Caco-2 (cell line): ENCODE results near the gene SHFL. TPM values are rescaled to one million over a fixed set of nuclear protein-coding genes. Genes with fewer than 3 reads are reported as not detected.

Experiments used
- BruUV-seq: library from RNA; stranded (reverse); fragments of 400-500 nt; replicated peaks from 2 replicates; lab custom pipeline; 2021; lab: Mats Ljungman, UMichigan
- CTCF ChIA-PET: fragments of 300-600 bp; sonication (Branson Sonifier 250); formaldehyde crosslinking; loops from one replicate; lab custom pipeline; 2022; ENCODE audit warnings: antibody characterized with exemption; lab: Charles Lee
- POLR2A ChIA-PET: fragments of 300-600 bp; sonication (Branson Sonifier 250); formaldehyde crosslinking; loops from one replicate; lab custom pipeline; 2022; ENCODE audit warnings: antibody characterized with exemption; lab: Charles Lee
- DNase-seq, 2 experiments: peaks; one replicate each; pipeline versions ENCODE4 v3.0.0 to v3.0.0-alpha.2; 2020 to 2022
- H3K27me3 ChIP-seq: replicated peaks from 2 replicates; pipeline ENCODE4 v1.6.0; 2011; ENCODE audit warnings: low read length; ENCODE audit not compliant: control insufficient read depth, insufficient read depth
- H3K36me3 ChIP-seq: 2 replicates; pipeline ENCODE4 v1.5.1; 2011; ENCODE audit warnings: low read length; ENCODE audit not compliant: control insufficient read depth, insufficient read depth
- H3K4me1 ChIP-seq: fragments of 250-450 bp; sonication (Bioruptor Pico); 2 replicates; pipeline ENCODE4 v1.5.1; 2020; ENCODE audit warnings: mild to moderate bottlenecking
- H3K4me3 ChIP-seq: 2 replicates; pipeline ENCODE4 v1.5.1; 2011; ENCODE audit warnings: low read depth, mild to moderate bottlenecking, control low read depth, low read length
- H3K9me3 ChIP-seq: fragments of 250-450 bp; sonication (Bioruptor Pico); 2 replicates; pipeline ENCODE4 v1.5.1; 2020; ENCODE audit warnings: mild to moderate bottlenecking, moderate library complexity
- H3K27ac Mint-ChIP-seq: one replicate; pipeline ENCODE4 v1.8.0; 2022; ENCODE audit warnings: mixed read lengths; ENCODE audit not compliant: unreplicated experiment
- H3K27me3 Mint-ChIP-seq: one replicate; pipeline ENCODE4 v1.8.0; 2022; ENCODE audit warnings: mixed read lengths; ENCODE audit not compliant: insufficient read depth, unreplicated experiment
- H3K36me3 Mint-ChIP-seq: one replicate; pipeline ENCODE4 v1.8.0; 2022; ENCODE audit warnings: mild to moderate bottlenecking, mixed read lengths; ENCODE audit not compliant: insufficient read depth, unreplicated experiment
- H3K4me1 Mint-ChIP-seq: one replicate; pipeline ENCODE4 v1.8.0; 2022; ENCODE audit warnings: low read depth, mixed read lengths; ENCODE audit not compliant: unreplicated experiment
- H3K4me3 Mint-ChIP-seq: one replicate; pipeline ENCODE4 v1.8.0; 2022; ENCODE audit warnings: mild to moderate bottlenecking, moderate library complexity, mixed read lengths; ENCODE audit not compliant: unreplicated experiment
- H3K9me3 Mint-ChIP-seq: one replicate; pipeline ENCODE4 v1.8.0; 2022; ENCODE audit warnings: mixed read lengths; ENCODE audit not compliant: unreplicated experiment
- intact Hi-C: fragments of 100-400 bp; cut with micrococcal nuclease; formaldehyde crosslinking; loops from one replicate; pipeline ENCODE4 v1.10.0; 2022; ENCODE audit not compliant: unreplicated experiment
- total RNA-seq: library from RNA; stranded (reverse); gene quantifications from 2 replicates; pipeline ENCODE4 v1.2.3, GENCODE V29; 2022
- TF ChIP-seq, protein P1 (sequence below), 2 experiments: fragments of 200-600 bp in 1 of 2; IDR thresholded peaks; 1 replicate in 1 of 2; 2 replicates in 1 of 2; pipeline versions ENCODE4 v1.5.1 to v1.8.0; 2011 to 2022; ENCODE audit warnings: antibody characterized with exemption in 1 of 2, control low read depth in 1 of 2, inconsistent platforms in 1 of 2, low read depth in 1 of 2, low read length in 1 of 2, mild to moderate bottlenecking in 1 of 2, moderate library complexity in 1 of 2; ENCODE audit not compliant: insufficient read depth in 1 of 2, severe bottlenecking in 1 of 2, unreplicated experiment in 1 of 2

Gene SHFL
- total RNA-seq, 1 experiment from 2014 or later: 6.2 TPM

DNA sequence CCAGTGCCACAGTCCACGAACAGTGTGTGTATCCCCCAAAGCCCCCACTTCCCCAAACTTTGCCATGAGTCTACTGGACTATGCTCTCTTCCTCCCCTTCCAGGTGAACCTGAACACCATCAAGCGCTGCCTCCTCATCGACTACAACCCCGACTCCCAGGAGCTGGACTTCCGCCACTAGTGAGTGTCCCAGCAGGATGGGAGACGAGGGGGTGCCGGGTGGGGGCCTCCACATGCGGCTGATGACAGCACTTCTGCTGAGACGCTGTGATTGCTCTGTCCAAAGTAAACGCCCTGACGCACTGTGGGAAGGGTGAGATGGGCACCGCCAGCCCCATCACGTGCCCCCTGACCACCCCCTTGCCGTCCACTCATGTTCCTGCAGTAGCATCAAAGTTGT, 23.4 kb downstream of the SHFL start:
- Mint-ChIP-seq H3K27me3 (no peaks in the 10 kb centered on the region), H3K36me3 (peaks cover 87% of the 10 kb centered on the region), H3K9me3 (no peaks in the 10 kb centered on the region), H3K27ac (no peak overlapping the region), H3K4me3 (no peak overlapping the region), H3K4me1 (peaks cover 11% of the 10 kb centered on the region)
- CTCF ChIA-PET: interaction anchor here (0.7 to 0.8 kb wide), 2 partner anchors 279 to 375 kb away, joined by 3 to 4 read pairs; no protein-coding TSS in a partner anchor
- DNase-seq: no peak
- Histone ChIP-seq H3K27me3 (no peaks in the 10 kb centered on the region), H3K4me3 (no peak overlapping the region), H3K9me3 (no peaks in the 10 kb centered on the region), H3K4me1 (no peaks in the 10 kb centered on the region; the same call in 1 of the 2 replicates), H3K36me3 (peaks cover 2% of the 10 kb centered on the region; the same call in 1 of the 2 replicates)
- TF ChIP-seq, protein P1, sequence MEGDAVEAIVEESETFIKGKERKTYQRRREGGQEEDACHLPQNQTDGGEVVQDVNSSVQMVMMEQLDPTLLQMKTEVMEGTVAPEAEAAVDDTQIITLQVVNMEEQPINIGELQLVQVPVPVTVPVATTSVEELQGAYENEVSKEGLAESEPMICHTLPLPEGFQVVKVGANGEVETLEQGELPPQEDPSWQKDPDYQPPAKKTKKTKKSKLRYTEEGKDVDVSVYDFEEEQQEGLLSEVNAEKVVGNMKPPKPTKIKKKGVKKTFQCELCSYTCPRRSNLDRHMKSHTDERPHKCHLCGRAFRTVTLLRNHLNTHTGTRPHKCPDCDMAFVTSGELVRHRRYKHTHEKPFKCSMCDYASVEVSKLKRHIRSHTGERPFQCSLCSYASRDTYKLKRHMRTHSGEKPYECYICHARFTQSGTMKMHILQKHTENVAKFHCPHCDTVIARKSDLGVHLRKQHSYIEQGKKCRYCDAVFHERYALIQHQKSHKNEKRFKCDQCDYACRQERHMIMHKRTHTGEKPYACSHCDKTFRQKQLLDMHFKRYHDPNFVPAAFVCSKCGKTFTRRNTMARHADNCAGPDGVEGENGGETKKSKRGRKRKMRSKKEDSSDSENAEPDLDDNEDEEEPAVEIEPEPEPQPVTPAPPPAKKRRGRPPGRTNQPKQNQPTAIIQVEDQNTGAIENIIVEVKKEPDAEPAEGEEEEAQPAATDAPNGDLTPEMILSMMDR (IDR thresholded peaks at IDR 0.05; ENCODE audit: insufficient read depth in 1 of 2, low read depth in 1 of 2, low read length in 1 of 2, severe bottlenecking in 1 of 2, unreplicated experiment in 1 of 2): no peak
- BruUV-seq: no TSS peak
- intact Hi-C loops: no loop called here
- POLR2A ChIA-PET: no interaction called here

DNA sequence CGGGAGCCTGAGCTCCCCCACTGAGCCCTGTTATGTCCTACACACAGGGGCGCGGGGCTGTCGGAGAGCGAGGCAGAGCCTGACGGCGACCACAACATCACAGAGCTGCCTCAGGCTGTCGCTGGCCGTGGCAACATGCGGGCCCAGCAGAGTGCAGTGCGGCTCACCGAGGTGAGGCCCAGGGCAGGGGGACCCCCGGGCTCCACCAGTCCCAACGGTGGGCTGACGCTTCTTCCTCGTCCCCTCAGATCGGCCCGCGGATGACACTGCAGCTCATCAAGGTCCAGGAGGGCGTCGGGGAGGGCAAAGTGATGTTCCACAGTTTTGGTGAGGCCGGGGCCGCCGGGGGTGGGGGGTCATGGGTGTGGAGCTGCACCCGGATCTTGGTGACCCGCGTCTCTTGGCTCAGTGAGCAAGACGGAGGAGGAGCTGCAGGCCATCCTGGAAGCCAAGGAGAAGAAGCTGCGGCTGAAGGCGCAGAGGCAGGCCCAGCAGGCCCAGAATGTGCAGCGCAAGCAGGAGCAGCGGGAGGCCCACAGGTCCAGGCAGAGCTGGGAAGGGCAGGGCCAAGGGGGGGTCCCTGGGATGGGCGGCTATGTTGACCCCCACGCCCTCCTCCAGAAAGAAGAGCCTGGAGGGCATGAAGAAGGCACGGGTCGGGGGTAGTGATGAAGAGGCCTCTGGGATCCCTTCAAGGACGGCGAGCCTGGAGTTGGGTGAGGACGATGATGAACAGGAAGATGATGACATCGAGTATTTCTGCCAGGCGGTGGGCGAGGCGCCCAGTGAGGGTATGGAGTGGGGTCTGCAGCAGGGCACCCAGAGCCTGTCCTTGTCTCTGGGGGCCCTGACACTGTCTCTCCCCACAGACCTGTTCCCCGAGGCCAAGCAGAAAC, 24.2 kb downstream of the SHFL start:
- Mint-ChIP-seq H3K4me3 (peak overlapping the region; percentile 9), H3K27ac (no peak overlapping the region), H3K27me3 (no peaks in the 10 kb centered on the region), H3K9me3 (no peaks in the 10 kb centered on the region), H3K36me3 (peaks cover 95% of the 10 kb centered on the region), H3K4me1 (peaks cover 11% of the 10 kb centered on the region)
- no peaks in the 10 kb centered on the region; the same call in 1 of the 2 replicates for H3K4me1 ChIP-seq
- intact Hi-C loops: loop anchor here (10.0 kb wide), 1 partner anchor 176 kb away; the partner anchor contains the start of gene OLFM2
- CTCF ChIA-PET: no interaction called here
- POLR2A ChIA-PET: no interaction called here
- no TSS peak for BruUV-seq
- H3K9me3 ChIP-seq: no peaks in the 10 kb centered on the region
- TF ChIP-seq, protein P1 (IDR thresholded peaks at IDR 0.05; ENCODE audit: insufficient read depth in 1 of 2, low read depth in 1 of 2, low read length in 1 of 2, severe bottlenecking in 1 of 2, unreplicated experiment in 1 of 2): no peak
- H3K36me3 ChIP-seq: peaks cover 2% of the 10 kb centered on the region; the same call in 1 of the 2 replicates
- no peak overlapping the region for H3K4me3 ChIP-seq
- no peak for DNase-seq
- H3K27me3 ChIP-seq: no peaks in the 10 kb centered on the region

DNA sequence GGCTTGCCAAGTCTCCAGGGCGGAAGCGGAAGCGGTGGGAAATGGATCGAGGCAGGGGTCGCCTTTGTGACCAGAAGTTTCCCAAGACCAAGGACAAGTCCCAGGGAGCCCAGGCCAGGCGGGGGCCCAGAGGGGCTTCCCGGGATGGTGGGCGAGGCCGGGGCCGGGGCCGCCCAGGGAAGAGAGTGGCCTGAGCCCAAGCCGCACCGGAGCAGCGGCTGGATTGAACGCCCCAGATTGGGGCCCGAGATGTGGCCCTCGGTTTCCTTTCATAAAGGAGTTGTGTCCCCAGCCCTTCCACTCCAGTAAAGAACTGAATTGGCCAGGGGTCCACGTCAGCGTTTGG, 24.8 kb downstream of the SHFL start:
- H3K9me3 Mint-ChIP-seq: no peaks in the 10 kb centered on the region
- Histone ChIP-seq H3K4me1 (no peaks in the 10 kb centered on the region; the same call in 1 of the 2 replicates), H3K4me3 (no peak overlapping the region), H3K36me3 (peaks cover 2% of the 10 kb centered on the region), H3K9me3 (no peaks in the 10 kb centered on the region), H3K27me3 (no peaks in the 10 kb centered on the region)
- no peak overlapping the region for H3K27ac Mint-ChIP-seq
- peaks cover 100% of the 10 kb centered on the region for H3K36me3 Mint-ChIP-seq
- BruUV-seq: no TSS peak
- CTCF ChIA-PET: no interaction called here
- H3K27me3 Mint-ChIP-seq: no peaks in the 10 kb centered on the region
- POLR2A ChIA-PET: no interaction called here
- DNase-seq: no peak
- intact Hi-C loops: loop anchor here (10.0 kb wide), 1 partner anchor 176 kb away; the partner anchor contains the start of gene OLFM2
- H3K4me3 Mint-ChIP-seq: no peak overlapping the region
- H3K4me1 Mint-ChIP-seq: peaks cover 11% of the 10 kb centered on the region
- TF ChIP-seq, protein P1 (IDR thresholded peaks at IDR 0.05; ENCODE audit: insufficient read depth in 1 of 2, low read depth in 1 of 2, low read length in 1 of 2, severe bottlenecking in 1 of 2, unreplicated experiment in 1 of 2): no peak
